ENCODE results near the gene ZNF625.

Gene ZNF625

GRCh38 chr19:12162882-12163806 is 6.6 kb upstream of the ZNF625 start, which contains the start of gene ZNF136:
Gene ZNF136 (plus strand): TSS chr19:12163096. CDS start chr19:12163204, 108 bp downstream.
- under 1% methylated on average over 57 of the region's 57 CpGs for WGBS
- peak within 1 kb of the TSS; percentile 93 for H3K9ac ChIP-seq (ENCODE audit: low read depth, low read length)
- H3K27ac ChIP-seq (ENCODE audit: low read depth, low read length): peak within 1 kb of the TSS; percentile 87
- peaks cover 7% of the 10 kb centered on the region; the same call in 1 of the 2 replicates for H3K36me3 ChIP-seq (ENCODE audit: insufficient read depth, low read length)
- H3K9me3 ChIP-seq (ENCODE audit: insufficient read depth, low read depth, low read length): no peaks in the 10 kb centered on the region
- H3K4me1 ChIP-seq (ENCODE audit: insufficient read depth, low read length): no peaks in the 10 kb centered on the region
- H3K27me3 ChIP-seq (ENCODE audit: insufficient read depth, low read length): no peaks in the 10 kb centered on the region
- H3K4me3 ChIP-seq (ENCODE audit: low read length): peak within 1 kb of the TSS; percentile 96

- Histone ChIP-seq H3K27me3 (ENCODE audit: insufficient read depth, low read length) (no peaks in the 10 kb centered on the region), H3K9ac (ENCODE audit: low read depth, low read length) (no peak overlapping the region), H3K4me1 (ENCODE audit: insufficient read depth, low read length) (no peaks in the 10 kb centered on the region), H3K27ac (ENCODE audit: low read depth, low read length) (no peak overlapping the region), H3K36me3 (ENCODE audit: insufficient read depth, low read length) (peaks cover 7% of the 10 kb centered on the region; the same call in 1 of the 2 replicates), H3K4me3 (ENCODE audit: low read length) (peak overlapping the region; percentile 96), H3K9me3 (ENCODE audit: insufficient read depth, low read depth, low read length) (no peaks in the 10 kb centered on the region)
- WGBS: 39% methylated on average over 7 of the region's 8 CpGs
Measured at GRCh38 chr19:12162513-12162881, 6.0 kb upstream of the ZNF625 start.

GRCh38 chr19:12159773-12160414 is 3.4 kb upstream of the ZNF625 start:
- WGBS: 95% methylated on average over 25 of the region's 25 CpGs
- Histone ChIP-seq H3K36me3 (ENCODE audit: insufficient read depth, low read length) (0 out of 2 replicates have a peak, but pooled peaks cover under 1% of the 10 kb centered on the region), H3K4me1 (ENCODE audit: insufficient read depth, low read length) (peaks cover 5% of the 10 kb centered on the region), H3K27me3 (ENCODE audit: insufficient read depth, low read length) (no peaks in the 10 kb centered on the region), H3K4me3 (ENCODE audit: low read length) (no peak overlapping the region), H3K27ac (ENCODE audit: low read depth, low read length) (no peak overlapping the region), H3K9me3 (ENCODE audit: insufficient read depth, low read depth, low read length) (no peaks in the 10 kb centered on the region), H3K9ac (ENCODE audit: low read depth, low read length) (no peak overlapping the region)

GRCh38 chr19:12155324-12155860 is 1.1 kb downstream of the ZNF625 start:
- peaks cover 2% of the 10 kb centered on the region; the same call in 1 of the 2 replicates for H3K9me3 ChIP-seq (ENCODE audit: insufficient read depth, low read depth, low read length)
- peak overlapping the region; percentile 95 for H3K4me3 ChIP-seq (ENCODE audit: low read length)
- no peaks in the 10 kb centered on the region for H3K27me3 ChIP-seq (ENCODE audit: insufficient read depth, low read length)
- 45% methylated on average over 11 of the region's 11 CpGs for WGBS
- H3K4me1 ChIP-seq (ENCODE audit: insufficient read depth, low read length): peaks cover 5% of the 10 kb centered on the region
- H3K36me3 ChIP-seq (ENCODE audit: insufficient read depth, low read length): peaks cover 27% of the 10 kb centered on the region
- peak overlapping the region; percentile 99 for H3K9ac ChIP-seq (ENCODE audit: low read depth, low read length)
- H3K27ac ChIP-seq (ENCODE audit: low read depth, low read length): no peak overlapping the region

GRCh38 chr19:12145348-12145747 is 11.2 kb downstream of the ZNF625 start:
- no peak overlapping the region for H3K27ac ChIP-seq (ENCODE audit: low read depth, low read length)
- peaks cover 44% of the 10 kb centered on the region for H3K9me3 ChIP-seq (ENCODE audit: insufficient read depth, low read depth, low read length)
- H3K27me3 ChIP-seq (ENCODE audit: insufficient read depth, low read length): no peaks in the 10 kb centered on the region
- peaks cover 6% of the 10 kb centered on the region for H3K4me1 ChIP-seq (ENCODE audit: insufficient read depth, low read length)
- H3K9ac ChIP-seq (ENCODE audit: low read depth, low read length): no peak overlapping the region
- peaks cover 74% of the 10 kb centered on the region for H3K36me3 ChIP-seq (ENCODE audit: insufficient read depth, low read length)
- 96% methylated on average over 7 of the region's 8 CpGs for WGBS
- H3K4me3 ChIP-seq (ENCODE audit: low read length): no peak overlapping the region

GRCh38 chr19:12141405-12141736 is 15.2 kb downstream of the ZNF625 start:
- H3K4me3 ChIP-seq (ENCODE audit: low read length): no peak overlapping the region
- no peaks in the 10 kb centered on the region for H3K27me3 ChIP-seq (ENCODE audit: insufficient read depth, low read length)
- peaks cover 25% of the 10 kb centered on the region for H3K9me3 ChIP-seq (ENCODE audit: insufficient read depth, low read depth, low read length)
- no peak overlapping the region for H3K27ac ChIP-seq (ENCODE audit: low read depth, low read length)
- H3K4me1 ChIP-seq (ENCODE audit: insufficient read depth, low read length): peaks cover 10% of the 10 kb centered on the region
- peaks cover 58% of the 10 kb centered on the region for H3K36me3 ChIP-seq (ENCODE audit: insufficient read depth, low read length)
- 75% methylated on average over 10 of the region's 10 CpGs for WGBS
- no peak overlapping the region for H3K9ac ChIP-seq (ENCODE audit: low read depth, low read length)

GRCh38 chr19:12140545-12141404 is 15.8 kb downstream of the ZNF625 start:
- 36% methylated on average over 16 of the region's 17 CpGs for WGBS
- H3K36me3 ChIP-seq (ENCODE audit: insufficient read depth, low read length): peaks cover 56% of the 10 kb centered on the region
- H3K4me3 ChIP-seq (ENCODE audit: low read length): peak overlapping the region; percentile 87
- H3K27me3 ChIP-seq (ENCODE audit: insufficient read depth, low read length): no peaks in the 10 kb centered on the region
- no peak overlapping the region for H3K27ac ChIP-seq (ENCODE audit: low read depth, low read length)
- H3K4me1 ChIP-seq (ENCODE audit: insufficient read depth, low read length): peaks cover 10% of the 10 kb centered on the region
- no peak overlapping the region for H3K9ac ChIP-seq (ENCODE audit: low read depth, low read length)
- peaks cover 22% of the 10 kb centered on the region for H3K9me3 ChIP-seq (ENCODE audit: insufficient read depth, low read depth, low read length)

GRCh38 chr19:12139885-12140544 is 16.5 kb downstream of the ZNF625 start, which contains the start of gene ZNF20:
Gene ZNF20 (minus strand): TSS chr19:12140350. CDS start chr19:12140182, 168 bp downstream.
- peak within 1 kb of the TSS; percentile 89 for H3K27ac ChIP-seq (ENCODE audit: low read depth, low read length)
- WGBS: 2% methylated on average over 49 of the region's 49 CpGs

GRCh38 chr19:12139269-12139668 is 17.3 kb downstream of the ZNF625 start:
- H3K27me3 ChIP-seq (ENCODE audit: insufficient read depth, low read length): no peaks in the 10 kb centered on the region
- peaks cover 21% of the 10 kb centered on the region for H3K9me3 ChIP-seq (ENCODE audit: insufficient read depth, low read depth, low read length)
- 38% methylated on average over 13 of the region's 13 CpGs for WGBS
- peaks cover 10% of the 10 kb centered on the region for H3K4me1 ChIP-seq (ENCODE audit: insufficient read depth, low read length)
- peak overlapping the region; percentile 87 for H3K4me3 ChIP-seq (ENCODE audit: low read length)
- H3K27ac ChIP-seq (ENCODE audit: low read depth, low read length): no peak overlapping the region; the same call in 1 of the 2 replicates
- H3K9ac ChIP-seq (ENCODE audit: low read depth, low read length): peak overlapping the region; percentile 93
- peaks cover 55% of the 10 kb centered on the region for H3K36me3 ChIP-seq (ENCODE audit: insufficient read depth, low read length)

More at GRCh38 chr19:12139885-12140544, 16.5 kb downstream of the ZNF625 start, which contains the start of gene ZNF20:
- Histone ChIP-seq H3K4me1 (ENCODE audit: insufficient read depth, low read length) (peaks cover 10% of the 10 kb centered on the region), H3K4me3 (ENCODE audit: low read length) (peak within 1 kb of the TSS; percentile 87), H3K9ac (ENCODE audit: low read depth, low read length) (peak within 1 kb of the TSS; percentile 93), H3K36me3 (ENCODE audit: insufficient read depth, low read length) (peaks cover 56% of the 10 kb centered on the region), H3K9me3 (ENCODE audit: insufficient read depth, low read depth, low read length) (peaks cover 20% of the 10 kb centered on the region), H3K27me3 (ENCODE audit: insufficient read depth, low read length) (no peaks in the 10 kb centered on the region)

All from HUES64 (cell line).